Fibroblast of the aortic adventitia (primary cell): Measurements from ENCODE around the gene STRAP. TPM values are rescaled to one million over a fixed set of nuclear protein-coding genes. Genes with fewer than 3 reads are reported as not detected.

Experiments
- DNase-seq: peaks from one replicate; pipeline ENCODE4 v3.0.0-alpha.2; 2010; ENCODE audit warnings: low read depth
- H3K4me3 ChIP-seq: 2 replicates; pipeline ENCODE4 v1.5.1; 2011; ENCODE audit warnings: low read depth, mild to moderate bottlenecking, control low read depth, low read length, moderate library complexity
- CTCF ChIP-seq: IDR thresholded peaks from 2 replicates; pipeline ENCODE4 v1.5.1; 2011; ENCODE audit warnings: mild to moderate bottlenecking, low read length, control low read depth, inconsistent platforms; ENCODE audit not compliant: insufficient read depth
- total RNA-seq: library from RNA; depleted of rRNA; stranded (reverse); fragments of >200 nt; gene quantifications from 2 replicates; pipeline ENCODE4 v1.2.3, GENCODE V29; 2012; ENCODE audit warnings: low replicate concordance

STRAP gene
- total RNA-seq, 1 donor, result 101 TPM

- H3K4me3 ChIP-seq, result no peak overlapping the region
- DNase-seq, result no peak
- no peak for TF ChIP-seq CTCF
These were observed 1.5 kb upstream of the STRAP start for GRCh38 chr12:15880721-15881120.

- H3K4me3 ChIP-seq, result peak overlapping the region; percentile 97
- DNase-seq, result peak; percentile 18
- TF ChIP-seq CTCF, result no peak
These were observed 1.3 kb downstream of the STRAP start for GRCh38 chr12:15883536-15883935.

- H3K4me3 ChIP-seq, result no peak overlapping the region
- DNase-seq, result no peak
- TF ChIP-seq CTCF, result no peak
These were observed 4.3 kb downstream of the STRAP start for GRCh38 chr12:15886372-15887042.

GRCh38 chr12:15887043-15887817 lies 5.0 kb downstream of the STRAP start:
- no peak for TF ChIP-seq CTCF

GRCh38 chr12:15892645-15893259 lies 10.6 kb downstream of the STRAP start:
- no peak overlapping the region for H3K4me3 ChIP-seq
- no peak for TF ChIP-seq CTCF
- no peak for DNase-seq

More at GRCh38 chr12:15887043-15887817, 5.0 kb downstream of the STRAP start:
- no peak for DNase-seq
- no peak overlapping the region for H3K4me3 ChIP-seq

GRCh38 chr12:15893260-15893659 lies 11.1 kb downstream of the STRAP start:
- no peak overlapping the region for H3K4me3 ChIP-seq
- DNase-seq, result no peak
- no peak for TF ChIP-seq CTCF
